Measurements from ENCODE around the gene ANKRD13B.
A peak's percentile ranks its signal among the peaks of the same experiment; 100 is the strongest.

DNA sequence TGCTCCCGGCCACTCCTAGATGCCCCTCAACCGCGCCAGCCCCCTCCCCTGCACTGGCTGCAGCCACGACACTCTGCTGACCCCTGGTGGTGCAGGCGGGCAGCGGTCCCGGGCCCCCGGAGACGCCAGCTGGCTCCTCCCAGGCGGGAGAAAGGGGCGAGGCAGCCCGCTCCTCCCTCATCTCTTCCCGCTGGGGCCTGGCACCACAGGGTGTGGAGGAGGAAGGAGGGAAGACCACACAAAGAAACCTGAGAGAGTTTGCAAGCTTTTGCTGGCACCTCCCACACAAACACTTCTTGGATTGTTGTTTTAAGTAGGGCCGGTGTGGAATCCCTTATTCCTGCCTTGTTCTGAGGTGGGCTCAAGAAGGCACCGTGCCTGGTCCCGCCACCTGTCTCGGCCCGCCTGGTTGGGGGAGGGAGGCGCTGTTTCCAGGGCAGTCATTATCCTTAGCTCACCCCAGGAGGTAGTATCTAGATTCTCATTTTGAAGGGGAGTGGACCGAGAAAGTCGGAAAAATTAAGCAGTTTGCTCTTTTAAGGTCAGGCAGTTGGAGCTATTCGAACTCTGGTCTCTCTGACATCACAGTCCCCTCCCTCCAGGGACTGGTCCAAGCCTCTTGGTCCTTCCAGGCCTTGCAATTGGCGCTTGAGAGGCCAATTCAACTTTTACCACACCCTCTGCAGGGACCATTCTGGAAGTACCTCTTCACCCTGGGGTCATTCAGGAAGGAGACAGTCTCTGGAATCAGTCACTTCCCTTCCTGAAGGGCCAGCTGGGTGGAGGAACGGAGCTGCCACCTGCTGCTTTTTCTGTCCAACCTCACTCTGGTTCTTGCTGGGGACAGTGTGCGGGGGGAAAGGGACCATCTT lies 959 bp upstream of the ANKRD13B start:
- TF ChIP-seq, protein P1, sequence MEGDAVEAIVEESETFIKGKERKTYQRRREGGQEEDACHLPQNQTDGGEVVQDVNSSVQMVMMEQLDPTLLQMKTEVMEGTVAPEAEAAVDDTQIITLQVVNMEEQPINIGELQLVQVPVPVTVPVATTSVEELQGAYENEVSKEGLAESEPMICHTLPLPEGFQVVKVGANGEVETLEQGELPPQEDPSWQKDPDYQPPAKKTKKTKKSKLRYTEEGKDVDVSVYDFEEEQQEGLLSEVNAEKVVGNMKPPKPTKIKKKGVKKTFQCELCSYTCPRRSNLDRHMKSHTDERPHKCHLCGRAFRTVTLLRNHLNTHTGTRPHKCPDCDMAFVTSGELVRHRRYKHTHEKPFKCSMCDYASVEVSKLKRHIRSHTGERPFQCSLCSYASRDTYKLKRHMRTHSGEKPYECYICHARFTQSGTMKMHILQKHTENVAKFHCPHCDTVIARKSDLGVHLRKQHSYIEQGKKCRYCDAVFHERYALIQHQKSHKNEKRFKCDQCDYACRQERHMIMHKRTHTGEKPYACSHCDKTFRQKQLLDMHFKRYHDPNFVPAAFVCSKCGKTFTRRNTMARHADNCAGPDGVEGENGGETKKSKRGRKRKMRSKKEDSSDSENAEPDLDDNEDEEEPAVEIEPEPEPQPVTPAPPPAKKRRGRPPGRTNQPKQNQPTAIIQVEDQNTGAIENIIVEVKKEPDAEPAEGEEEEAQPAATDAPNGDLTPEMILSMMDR (IDR thresholded peaks at IDR 0.05) = peak; percentile 89 to 97 (median 92)
- peak in 1 of 2 donors; percentile 29 for TF ChIP-seq POLR2A (IDR thresholded peaks at IDR 0.05)

All from Peyer's patch (tissue), 4 donors.